ENCODE data around the gene SLC30A10.

- no peak for TF ChIP-seq EP300 (IDR thresholded peaks at IDR 0.05)
- no peak for TF ChIP-seq CTCF (IDR thresholded peaks at IDR 0.05)
- TF ChIP-seq POLR2A (IDR thresholded peaks at IDR 0.05), result no peak
- no peak for TF ChIP-seq POLR2AphosphoS5 (IDR thresholded peaks at IDR 0.05)
Observed at GRCh38 chr1:219965285-219966070, 37.1 kb upstream of the SLC30A10 start.

All from gastroesophageal sphincter (tissue), 3 donors.